ENCODE measurements around the gene GSTA3. TPM values are rescaled to one million over a fixed set of nuclear protein-coding genes. Genes with fewer than 3 reads are reported as not detected.
A peak's percentile ranks its signal among the peaks of the same experiment; 100 is the strongest.

GSTA3 gene
- total RNA-seq, 4 donors from 2014 or later: 12.4 to 17.4 (median 16.3) TPM

DNA sequence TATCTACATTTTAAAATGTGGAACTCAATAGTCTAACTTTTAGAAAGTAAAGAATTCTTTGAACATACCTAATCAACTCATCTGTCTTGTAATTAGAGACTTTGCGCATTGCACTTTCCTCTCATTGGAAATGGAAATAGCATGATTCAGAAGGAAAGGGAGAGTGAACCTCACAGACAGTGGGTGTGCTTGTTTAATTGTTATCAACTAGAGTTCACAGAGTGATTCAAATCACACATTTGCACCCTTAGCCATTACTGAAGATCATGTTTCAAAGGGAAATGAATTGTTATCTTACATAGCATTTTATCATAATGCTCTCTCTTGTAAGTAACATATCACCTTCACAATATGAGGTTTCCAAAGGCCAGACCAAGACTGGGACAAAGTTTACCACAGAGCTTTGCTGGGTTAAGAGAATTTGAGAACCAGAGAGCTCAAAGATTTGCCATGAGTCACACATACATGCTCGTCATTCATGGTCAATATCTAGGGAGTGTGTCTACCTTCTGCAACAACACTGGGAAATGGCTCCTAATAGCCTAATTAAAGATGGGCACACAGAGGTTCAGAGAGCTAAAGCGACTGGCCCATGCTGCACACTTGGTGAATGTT, 21.5 kb downstream of the GSTA3 start:
- H3K9me3 ChIP-seq: no peaks in the 10 kb centered on the region
- DNase-seq (ENCODE audit: low spot score in 2 of 2): no peak
- H3K4me1 ChIP-seq: no peaks in the 10 kb centered on the region
- 84% methylated on average over 3 of the region's 3 CpGs for WGBS
- no peaks in the 10 kb centered on the region for H3K27me3 ChIP-seq
- H3K27ac ChIP-seq: no peak overlapping the region
- no peak overlapping the region for H3K4me3 ChIP-seq
- TF ChIP-seq POLR2AphosphoS5 (IDR thresholded peaks at IDR 0.05) (no peak), POLR2A (IDR thresholded peaks at IDR 0.05) (no peak), EP300 (IDR thresholded peaks at IDR 0.05) (no peak), CTCF (IDR thresholded peaks at IDR 0.05) (no peak)
- H3K36me3 ChIP-seq: no peaks in the 10 kb centered on the region

DNA sequence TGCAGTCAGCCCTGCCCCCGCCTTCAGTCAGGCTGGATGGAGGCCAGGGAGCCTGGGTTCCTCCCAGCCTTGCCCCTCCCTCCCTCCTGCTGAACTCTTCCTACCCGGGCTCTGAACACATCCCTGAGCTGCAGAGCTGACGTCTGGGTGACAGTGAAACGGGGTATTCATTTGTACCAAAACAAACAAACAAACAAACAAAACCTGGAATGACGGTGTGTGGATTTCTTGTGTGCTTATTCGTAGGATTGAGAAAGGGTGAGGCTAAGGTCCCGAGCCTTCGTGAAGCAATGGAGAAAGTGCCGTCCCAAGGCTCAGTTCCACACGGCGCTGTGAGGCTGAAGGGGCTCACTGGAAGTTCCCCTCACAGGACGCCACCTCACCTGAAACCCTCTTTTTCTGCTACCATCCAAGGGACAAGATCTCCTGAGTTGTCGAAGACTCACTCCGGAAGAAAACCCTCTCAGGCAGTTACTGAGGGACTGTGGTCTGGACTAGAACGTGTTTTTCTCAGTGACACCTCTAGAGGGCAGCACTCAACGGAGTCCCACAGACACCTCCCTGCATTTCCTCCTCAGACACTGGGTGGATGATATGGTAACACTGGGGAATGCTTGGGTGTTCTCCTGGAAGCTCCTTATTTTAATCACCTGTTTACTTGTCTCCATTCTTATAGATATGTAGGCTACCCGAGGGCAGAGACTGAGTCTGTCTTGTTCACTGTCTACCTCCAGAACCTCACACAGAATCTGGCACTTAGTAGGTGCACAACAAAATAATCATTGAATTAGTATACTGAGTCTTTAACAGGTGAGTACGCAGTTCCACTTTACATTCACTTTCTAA, 27.3 kb downstream of the GSTA3 start:
- Histone ChIP-seq H3K9me3 (no peaks in the 10 kb centered on the region), H3K4me1 (peaks cover 6% of the 10 kb centered on the region), H3K27ac (peak overlapping the region; percentile 65), H3K36me3 (no peaks in the 10 kb centered on the region), H3K4me3 (peak overlapping the region; percentile 62), H3K27me3 (no peaks in the 10 kb centered on the region)
- TF ChIP-seq POLR2A (IDR thresholded peaks at IDR 0.05): no peak
- peak; percentile 46 to 76 for TF ChIP-seq CTCF (IDR thresholded peaks at IDR 0.05)
- DNase-seq (ENCODE audit: low spot score in 2 of 2): peak in 1 of 2 donors; percentile 65
- 13% methylated on average over 18 of the region's 18 CpGs for WGBS

GRCh38 chr6:52881662-52881995, 27.9 kb downstream of the GSTA3 start:
- TF ChIP-seq EP300 (IDR thresholded peaks at IDR 0.05): no peak
- no peak for TF ChIP-seq POLR2A (IDR thresholded peaks at IDR 0.05)
- no peak for TF ChIP-seq CTCF (IDR thresholded peaks at IDR 0.05)
- no peak for TF ChIP-seq POLR2AphosphoS5 (IDR thresholded peaks at IDR 0.05)
- DNase-seq (ENCODE audit: low spot score in 2 of 2): no peak
- H3K27me3 ChIP-seq: no peaks in the 10 kb centered on the region
- 35% methylated on average over 4 of the region's 4 CpGs for WGBS
- peak overlapping the region; percentile 62 for H3K4me3 ChIP-seq
- H3K27ac ChIP-seq: no peak overlapping the region
- H3K4me1 ChIP-seq: peaks cover 6% of the 10 kb centered on the region
- H3K36me3 ChIP-seq: no peaks in the 10 kb centered on the region
- no peaks in the 10 kb centered on the region for H3K9me3 ChIP-seq

DNA sequence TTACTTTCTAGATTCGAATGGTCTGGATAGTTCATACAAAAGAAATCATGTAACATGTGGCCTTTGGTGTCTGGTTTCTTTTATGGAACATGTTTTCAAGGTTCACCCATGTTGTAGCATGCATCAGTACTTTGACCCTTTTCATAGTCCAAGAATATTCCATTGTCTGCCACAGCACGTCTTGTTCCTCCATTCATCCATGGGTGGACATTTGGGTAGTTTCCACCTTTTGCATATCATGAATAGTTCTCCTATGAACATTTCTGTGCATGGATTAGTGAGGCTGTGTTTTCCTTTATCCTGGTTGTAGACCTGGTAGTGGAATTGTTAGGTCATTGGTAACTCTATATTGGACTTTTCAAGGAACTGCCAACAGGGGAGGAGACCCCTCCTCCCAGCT, 31.7 kb downstream of the GSTA3 start:
- Histone ChIP-seq H3K36me3 (no peaks in the 10 kb centered on the region), H3K4me3 (no peak overlapping the region), H3K27ac (no peak overlapping the region), H3K4me1 (peaks cover 6% of the 10 kb centered on the region), H3K9me3 (no peaks in the 10 kb centered on the region), H3K27me3 (no peaks in the 10 kb centered on the region)
- TF ChIP-seq POLR2AphosphoS5 (IDR thresholded peaks at IDR 0.05) (no peak), POLR2A (IDR thresholded peaks at IDR 0.05) (no peak), EP300 (IDR thresholded peaks at IDR 0.05) (no peak), CTCF (IDR thresholded peaks at IDR 0.05) (no peak)
- no peak for DNase-seq (ENCODE audit: low spot score in 2 of 2)
- 74% methylated on average over 2 of the region's 2 CpGs for WGBS

- H3K27ac ChIP-seq: no peak overlapping the region
- DNase-seq (ENCODE audit: low spot score in 2 of 2): no peak
- H3K27me3 ChIP-seq: no peaks in the 10 kb centered on the region
- no peaks in the 10 kb centered on the region for H3K9me3 ChIP-seq
- no peak overlapping the region for H3K4me3 ChIP-seq
- 82% methylated on average over 3 of the region's 3 CpGs for WGBS
- TF ChIP-seq POLR2AphosphoS5 (IDR thresholded peaks at IDR 0.05) (no peak), EP300 (IDR thresholded peaks at IDR 0.05) (no peak), CTCF (IDR thresholded peaks at IDR 0.05) (no peak)
- H3K4me1 ChIP-seq: peaks cover 6% of the 10 kb centered on the region
- no peaks in the 10 kb centered on the region for H3K36me3 ChIP-seq
These were observed 32.3 kb downstream of the GSTA3 start for GRCh38 chr6:52877168-52877567.
